Fibroblast of the aortic adventitia (primary cell): Measurements from ENCODE around the gene KLHL41. TPM values are rescaled to one million over a fixed set of nuclear protein-coding genes. Genes with fewer than 3 reads are reported as not detected.

Experiments used
- DNase-seq: peaks from one replicate; pipeline ENCODE4 v3.0.0-alpha.2; 2010; ENCODE audit warnings: low read depth
- H3K4me3 ChIP-seq: 2 replicates; pipeline ENCODE4 v1.5.1; 2011; ENCODE audit warnings: low read depth, mild to moderate bottlenecking, control low read depth, low read length, moderate library complexity
- CTCF ChIP-seq: IDR thresholded peaks from 2 replicates; pipeline ENCODE4 v1.5.1; 2011; ENCODE audit warnings: mild to moderate bottlenecking, low read length, control low read depth, inconsistent platforms; ENCODE audit not compliant: insufficient read depth
- total RNA-seq: library from RNA; depleted of rRNA; stranded (reverse); fragments of >200 nt; gene quantifications from 2 replicates; pipeline ENCODE4 v1.2.3, GENCODE V29; 2012; ENCODE audit warnings: low replicate concordance

Gene KLHL41
- total RNA-seq, 1 donor, result 1.4 TPM

- no peak for TF ChIP-seq CTCF
- peak overlapping the region; percentile 84 for H3K4me3 ChIP-seq
- peak; percentile 24 for DNase-seq
Observed at GRCh38 chr2:169480079-169480465, 29.4 kb upstream of the KLHL41 start.

- TF ChIP-seq CTCF, result no peak
- no peak overlapping the region for H3K4me3 ChIP-seq
- DNase-seq, result no peak
Observed at GRCh38 chr2:169485650-169486138, 23.8 kb upstream of the KLHL41 start.

- TF ChIP-seq CTCF, result no peak
- no peak overlapping the region for H3K4me3 ChIP-seq
- no peak for DNase-seq
Observed at GRCh38 chr2:169486487-169486886, 23.0 kb upstream of the KLHL41 start.

- DNase-seq, result no peak
- no peak for TF ChIP-seq CTCF
- H3K4me3 ChIP-seq, result no peak overlapping the region
Observed at GRCh38 chr2:169490834-169491233, 18.7 kb upstream of the KLHL41 start.

- DNase-seq, result no peak
- TF ChIP-seq CTCF, result no peak
- no peak overlapping the region for H3K4me3 ChIP-seq
Observed at GRCh38 chr2:169491378-169491777, 18.1 kb upstream of the KLHL41 start.

GRCh38 chr2:169493360-169493759, 16.1 kb upstream of the KLHL41 start:
- no peak for DNase-seq
- no peak for TF ChIP-seq CTCF

GRCh38 chr2:169495310-169495928, 14.1 kb upstream of the KLHL41 start:
- DNase-seq, result no peak
- TF ChIP-seq CTCF, result no peak
- no peak overlapping the region for H3K4me3 ChIP-seq

More at GRCh38 chr2:169493360-169493759, 16.1 kb upstream of the KLHL41 start:
- H3K4me3 ChIP-seq, result no peak overlapping the region
